ENCODE measurements around the gene PIAS3.

DNA sequence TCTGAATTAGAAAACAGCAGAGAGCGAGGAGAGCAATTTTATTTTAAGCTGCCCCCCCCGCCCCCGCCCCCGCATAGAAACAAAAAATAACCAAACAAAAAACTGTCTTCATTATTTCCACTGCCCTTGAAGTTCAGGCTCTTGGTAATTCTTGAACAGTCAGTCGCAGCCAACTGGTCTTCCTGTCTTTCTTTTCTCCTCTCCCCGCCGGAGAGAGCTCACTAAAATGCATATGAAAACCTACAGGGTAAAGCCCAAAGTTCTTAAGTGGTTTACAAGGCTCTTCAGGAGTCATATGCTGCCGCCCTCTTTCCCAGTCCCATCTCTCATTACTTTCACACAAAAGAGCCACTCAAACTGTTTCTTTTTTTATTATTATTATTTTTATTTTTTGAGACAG is 27.9 kb upstream of the PIAS3 start:
- TF ChIP-seq CTCF (IDR thresholded peaks at IDR 0.05; ENCODE audit: poor library complexity, severe bottlenecking) (no peak), TAF1 (IDR thresholded peaks at IDR 0.05; ENCODE audit: low read depth) (no peak), REST (IDR thresholded peaks at IDR 0.05; ENCODE audit: borderline replicate concordance) (no peak), EZH2 (IDR thresholded peaks at IDR 0.05; ENCODE audit: borderline replicate concordance, insufficient read depth, low read length, poor library complexity, severe bottlenecking) (no peak), SMC3 (conservative IDR thresholded peaks at IDR 0.05; ENCODE audit: poor library complexity) (no peak)

Data from neural cell (in vitro differentiated cells).